H1 (cell line): ENCODE data around the gene CCDC81.

Source experiments
- CBX8 ChIP-seq: fragments of 300-800, 300-1000 bp; sonication (generic); IDR thresholded peaks from 2 replicates; pipeline ENCODE4 v1.7.1; 2016; ENCODE audit warnings: low read depth, low read length, borderline replicate concordance
- JUN ChIP-seq: IDR thresholded peaks from 2 replicates; pipeline ENCODE4 v1.6.1; 2011; ENCODE audit warnings: low read depth, mild to moderate bottlenecking, improper control_type of control experiment, low read length
- KDM5A ChIP-seq: fragments of 200-600 bp; IDR thresholded peaks from 2 replicates; pipeline ENCODE4 v1.7.1; 2012; ENCODE audit warnings: mild to moderate bottlenecking, low read length, inconsistent platforms, mixed read lengths
- MAFK ChIP-seq: IDR thresholded peaks from 2 replicates; pipeline ENCODE4 v1.6.1; 2012; ENCODE audit warnings: low read depth, mild to moderate bottlenecking, improper control_type of control experiment, low read length
- PHF8 ChIP-seq: fragments of 200-600 bp; sonication (generic); conservative IDR thresholded peaks from 2 replicates; pipeline ENCODE4 v1.7.1; 2012; ENCODE audit warnings: low read depth, mild to moderate bottlenecking, inconsistent platforms, low read length, moderate library complexity
- POLR2A ChIP-seq, 2 experiments: IDR thresholded peaks; 1 replicate in 1 of 2; 2 replicates in 1 of 2; pipeline ENCODE4 v1.6.1; 2011; ENCODE audit warnings: low read depth in 2 of 2, low read length in 2 of 2, mild to moderate bottlenecking in 2 of 2; ENCODE audit errors: control extremely low read depth in 1 of 2
- POLR2AphosphoS5 ChIP-seq: IDR thresholded peaks from 2 replicates; pipeline ENCODE4 v1.6.1; 2011; ENCODE audit warnings: low read depth, low read length
- POU5F1 ChIP-seq: IDR thresholded peaks from 2 replicates; pipeline ENCODE4 v1.6.1; 2011; ENCODE audit warnings: low read depth, mild to moderate bottlenecking, low read length, moderate library complexity
- RAD21 ChIP-seq, 2 experiments: IDR thresholded peaks in 1 of 2; conservative IDR thresholded peaks in 1 of 2; 2 replicates each; pipeline ENCODE4 v1.6.1; 2011; ENCODE audit warnings: low read depth in 2 of 2, low read length in 2 of 2, improper control_type of control experiment in 1 of 2, inconsistent platforms in 1 of 2, mild to moderate bottlenecking in 1 of 2, moderate library complexity in 1 of 2
- RBBP5 ChIP-seq: IDR thresholded peaks from 2 replicates; pipeline ENCODE4 v1.7.1; 2012; ENCODE audit warnings: low read depth, mild to moderate bottlenecking, inconsistent platforms, low read length, moderate library complexity, borderline replicate concordance
- TEAD4 ChIP-seq: IDR thresholded peaks from 2 replicates; pipeline ENCODE4 v1.6.1; 2012; ENCODE audit warnings: low read depth, low read length, inconsistent platforms, mixed read lengths
- TF ChIP-seq, protein P1 (sequence below), 3 experiments: IDR thresholded peaks; 1 replicate in 2 of 3; 2 replicates in 1 of 3; pipeline versions ENCODE4 v1.5.1 to v1.6.1; 2011; ENCODE audit warnings: low read length in 3 of 3, mild to moderate bottlenecking in 3 of 3, inconsistent platforms in 2 of 3, low read depth in 1 of 3, moderate library complexity in 1 of 3; ENCODE audit not compliant: insufficient read depth in 1 of 3; ENCODE audit errors: control extremely low read depth in 1 of 3
- TF ChIP-seq, protein P2 (sequence below): IDR thresholded peaks from 2 replicates; pipeline ENCODE4 v1.6.1; 2012; ENCODE audit warnings: inconsistent platforms

DNA sequence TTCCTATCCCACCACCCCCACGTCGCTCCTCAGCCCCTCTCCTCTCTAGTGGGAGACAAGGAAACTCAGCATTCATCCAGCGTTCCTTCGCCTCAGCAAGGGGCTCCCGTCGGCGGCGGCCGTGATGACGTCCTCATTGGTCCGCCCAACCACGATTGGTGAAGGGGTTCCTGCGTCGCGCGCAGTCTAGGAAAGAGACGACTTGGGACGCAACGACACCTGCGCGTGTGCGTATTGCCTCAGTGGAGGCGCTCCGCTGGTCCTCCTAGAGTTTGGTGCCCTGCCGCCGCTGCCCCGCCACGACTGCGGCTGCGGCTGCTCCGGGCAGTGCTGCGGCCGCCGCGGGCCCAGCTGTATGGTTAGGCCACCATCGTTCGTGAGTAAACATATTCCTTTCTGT is 56.6 kb downstream of the CCDC81 start:
- TF ChIP-seq POLR2A (IDR thresholded peaks at IDR 0.05; ENCODE audit: control extremely low read depth in 1 of 2, low read depth in 2 of 2, low read length in 2 of 2) (no peak), RAD21 (IDR thresholded peaks at IDR 0.05 in 1 of 2, conservative IDR thresholded peaks at IDR 0.05 in 1 of 2; ENCODE audit: low read depth in 2 of 2, low read length in 2 of 2) (no peak), MAFK (no peak), POLR2AphosphoS5 (no peak), KDM5A (no peak), TEAD4 (no peak), CBX8 (no peak), JUN (no peak), POU5F1 (no peak), RBBP5 (no peak), PHF8 (no peak)
- TF ChIP-seq, protein P1, sequence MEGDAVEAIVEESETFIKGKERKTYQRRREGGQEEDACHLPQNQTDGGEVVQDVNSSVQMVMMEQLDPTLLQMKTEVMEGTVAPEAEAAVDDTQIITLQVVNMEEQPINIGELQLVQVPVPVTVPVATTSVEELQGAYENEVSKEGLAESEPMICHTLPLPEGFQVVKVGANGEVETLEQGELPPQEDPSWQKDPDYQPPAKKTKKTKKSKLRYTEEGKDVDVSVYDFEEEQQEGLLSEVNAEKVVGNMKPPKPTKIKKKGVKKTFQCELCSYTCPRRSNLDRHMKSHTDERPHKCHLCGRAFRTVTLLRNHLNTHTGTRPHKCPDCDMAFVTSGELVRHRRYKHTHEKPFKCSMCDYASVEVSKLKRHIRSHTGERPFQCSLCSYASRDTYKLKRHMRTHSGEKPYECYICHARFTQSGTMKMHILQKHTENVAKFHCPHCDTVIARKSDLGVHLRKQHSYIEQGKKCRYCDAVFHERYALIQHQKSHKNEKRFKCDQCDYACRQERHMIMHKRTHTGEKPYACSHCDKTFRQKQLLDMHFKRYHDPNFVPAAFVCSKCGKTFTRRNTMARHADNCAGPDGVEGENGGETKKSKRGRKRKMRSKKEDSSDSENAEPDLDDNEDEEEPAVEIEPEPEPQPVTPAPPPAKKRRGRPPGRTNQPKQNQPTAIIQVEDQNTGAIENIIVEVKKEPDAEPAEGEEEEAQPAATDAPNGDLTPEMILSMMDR (IDR thresholded peaks at IDR 0.05; ENCODE audit: control extremely low read depth in 1 of 3, insufficient read depth in 1 of 3, low read depth in 1 of 3, low read length in 3 of 3) = no peak
- TF ChIP-seq, protein P2, sequence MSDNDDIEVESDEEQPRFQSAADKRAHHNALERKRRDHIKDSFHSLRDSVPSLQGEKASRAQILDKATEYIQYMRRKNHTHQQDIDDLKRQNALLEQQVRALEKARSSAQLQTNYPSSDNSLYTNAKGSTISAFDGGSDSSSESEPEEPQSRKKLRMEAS = no peak
